ENCODE results near the gene PREPL.
"Not testable (repeated sequence)": the region's sequence is repeated elsewhere in the genome, so short reads cannot be mapped to it uniquely, and the experiment has no call there.

Gene PREPL

GRCh38 chr2:44347526-44347925 is 13.8 kb downstream of the PREPL start:
- no peak for DNase-seq

- no peak for DNase-seq
Measured at GRCh38 chr2:44342854-44343253, 18.4 kb downstream of the PREPL start.

GRCh38 chr2:44335806-44336538 is 25.3 kb downstream of the PREPL start:
- no peak for DNase-seq

- no peak for DNase-seq
Measured at GRCh38 chr2:44333994-44334393, 27.3 kb downstream of the PREPL start.

GRCh38 chr2:44330801-44331200 is 30.5 kb downstream of the PREPL start:
- no peak for DNase-seq

GRCh38 chr2:44329343-44329742 is 32.0 kb downstream of the PREPL start:
- no peak for DNase-seq

- no peak for DNase-seq
Measured at GRCh38 chr2:44328750-44329149, 32.5 kb downstream of the PREPL start.

GRCh38 chr2:44326548-44327264 is 34.6 kb downstream of the PREPL start:
- no peak for DNase-seq

GRCh38 chr2:44325897-44326296 is 35.4 kb downstream of the PREPL start:
- DNase-seq, result no peak

- DNase-seq, result no peak
Measured at GRCh38 chr2:44324971-44325426, 36.3 kb downstream of the PREPL start.

- DNase-seq, result no peak
Measured at GRCh38 chr2:44321360-44321759, 39.9 kb downstream of the PREPL start.

- DNase-seq, result no peak
Measured at GRCh38 chr2:44320832-44321231, 40.5 kb downstream of the PREPL start.

GRCh38 chr2:44315945-44316344 is 45.3 kb downstream of the PREPL start:
- DNase-seq, result no peak

GRCh38 chr2:44314362-44314761 is 46.9 kb downstream of the PREPL start:
- no peak for DNase-seq

GRCh38 chr2:44310287-44310686 is 51.0 kb downstream of the PREPL start:
- no peak for DNase-seq

GRCh38 chr2:44305882-44306281 is 55.4 kb downstream of the PREPL start:
- no peak for DNase-seq

- DNase-seq, result no peak
Measured at GRCh38 chr2:44304258-44304657, 57.0 kb downstream of the PREPL start.

GRCh38 chr2:44303766-44304165 is 57.5 kb downstream of the PREPL start:
- DNase-seq, result not testable (repeated sequence)

GRCh38 chr2:44301111-44301510 is 60.2 kb downstream of the PREPL start:
- DNase-seq, result no peak

GRCh38 chr2:44299635-44300034 is 61.7 kb downstream of the PREPL start:
- no peak for DNase-seq

GRCh38 chr2:44297431-44297830 is 63.9 kb downstream of the PREPL start:
- no peak for DNase-seq

GRCh38 chr2:44296653-44297052 is 64.6 kb downstream of the PREPL start:
- no peak for DNase-seq

GRCh38 chr2:44295633-44296359 is 65.5 kb downstream of the PREPL start:
- no peak for DNase-seq

- DNase-seq, result no peak
Measured at GRCh38 chr2:44295113-44295512, 66.2 kb downstream of the PREPL start.
